ENCODE results near the gene POLR1G. TPM values are rescaled to one million over a fixed set of nuclear protein-coding genes. Genes with fewer than 3 reads are reported as not detected.

POLR1G gene
- total and polyA plus RNA-seq, 2 donors (not counting 3 experiments of a cell fraction or from before 2014, with no cell fraction given), result 6.6 to 19.5 TPM

DNA sequence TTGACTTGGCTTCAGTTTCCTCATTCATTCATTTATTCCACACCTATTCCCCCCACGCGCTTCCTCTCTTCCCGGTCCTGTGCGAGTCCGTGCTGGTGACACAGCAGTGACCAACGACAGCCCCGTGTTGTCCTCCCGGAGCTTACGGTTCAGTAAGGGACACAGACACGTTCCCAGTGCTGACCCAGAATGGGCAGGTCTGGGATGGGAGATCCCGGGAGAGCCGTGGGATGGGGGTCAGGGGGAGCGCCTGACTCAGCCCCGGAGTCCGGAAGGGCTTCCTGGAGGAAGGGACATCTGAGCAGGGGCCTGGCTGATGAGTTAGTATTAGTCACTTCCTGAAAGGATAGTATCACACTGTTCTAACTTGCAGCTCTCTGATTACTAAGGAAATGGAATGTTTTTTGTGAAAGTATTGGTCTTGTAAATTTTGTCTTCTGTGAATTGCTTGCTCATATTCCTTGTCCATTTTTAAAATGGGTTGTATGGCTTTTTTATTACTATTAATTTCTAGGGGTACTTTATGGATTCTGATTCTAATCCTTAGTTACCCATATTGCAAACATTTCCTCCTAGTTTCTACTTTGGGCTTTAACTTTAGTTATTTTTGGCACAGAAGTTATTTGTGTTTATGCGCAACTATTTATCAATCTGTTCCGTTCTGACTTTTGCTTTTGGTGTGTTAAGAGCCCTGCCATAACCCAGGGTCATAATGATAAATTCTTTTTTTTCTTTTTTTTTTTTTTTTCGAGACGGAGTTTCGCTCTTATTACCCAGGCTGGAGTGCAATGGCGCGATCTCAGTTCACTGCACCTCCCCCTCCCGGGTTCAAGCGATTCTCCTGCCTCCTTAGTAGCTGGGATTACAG lies 18.0 kb downstream of the POLR1G start:
- BruUV-seq (replicated peaks), result TSS peak; percentile 59
- intact Hi-C loops (cut with micrococcal nuclease) (loop anchor here (1.0 to 5.0 kb wide), 5 partner anchors 15 to 268 kb away; partner anchors contain the start of genes OPA3, QPCTL and SNRPD2), dilution Hi-C loops (cut with MboI; ENCODE audit: extremely low pct_ligation_motif_present, low sequenced_read_pairs) (no loop called here)
- Histone ChIP-seq H3K4me1 (ENCODE audit: control insufficient read depth, extremely low read depth, insufficient read depth, low read length) (peaks cover 30% of the 10 kb centered on the region), H3K4me3 (replicated peaks in 1 of 3; ENCODE audit: insufficient read depth in 1 of 3, low read depth in 1 of 3, low read length in 3 of 3) (peak overlapping the region; percentile 59 to 74 (median 73)), H3K27ac (ENCODE audit: insufficient read depth, low read depth, low read length) (peak overlapping the region; percentile 100), H4K20me1 (replicated peaks; ENCODE audit: control insufficient read depth, extremely low read depth, insufficient read depth, low read length) (no peaks in the 10 kb centered on the region), H2AFZ (ENCODE audit: low read depth, low read length) (no peak overlapping the region), H3K79me2 (ENCODE audit: control insufficient read depth, insufficient read depth, low read length) (peaks cover 27% of the 10 kb centered on the region), H3K9ac (replicated peaks; ENCODE audit: extremely low read depth, insufficient read depth, low read length) (peak overlapping the region; percentile 94), H3K9me1 (replicated peaks; ENCODE audit: control insufficient read depth, extremely low read depth, insufficient read depth, low read length) (no peaks in the 10 kb centered on the region), H3K4me2 (ENCODE audit: insufficient read depth, low read length) (peak overlapping the region; percentile 99), H3K9me3 (replicated peaks; ENCODE audit: control insufficient read depth, insufficient read depth, low read length) (no peaks in the 10 kb centered on the region), H3K27me3 (ENCODE audit: control insufficient read depth in 2 of 2, insufficient read depth in 2 of 2, low read length in 2 of 2) (no peaks in the 10 kb centered on the region), H3K36me3 (ENCODE audit: control insufficient read depth in 2 of 2, extremely low read depth in 1 of 2, insufficient read depth in 2 of 2, low read length in 2 of 2) (peaks cover 0 to 4% of the 10 kb centered on the region in 2 experiments)
- DNase-seq (ENCODE audit: low read depth, low spot score) (peak; percentile 95), FAIRE-seq (peak; percentile 99)
- POLR2A ChIA-PET, result interaction anchor here (0.6 to 1.0 kb wide), 3 partner anchors 10 to 301 kb away, joined by 3 read pairs; partner anchors contain the start of gene PPP1R13L
- peak; percentile 99 for TF ChIP-seq JUN (IDR thresholded peaks at IDR 0.05; ENCODE audit: borderline replicate concordance, insufficient read depth, insufficient read length, low read depth)
- TF ChIP-seq CTCF (IDR thresholded peaks at IDR 0.05; ENCODE audit: extremely low read depth in 1 of 2, insufficient read depth in 1 of 2, low read depth in 1 of 2, low read length in 2 of 2), result no peak
- no peak for TF ChIP-seq MAX (IDR thresholded peaks at IDR 0.05; ENCODE audit: insufficient read depth, insufficient read length)
- TF ChIP-seq FOS (IDR thresholded peaks at IDR 0.05; ENCODE audit: borderline replicate concordance, insufficient read depth, low read length), result peak; percentile 100
- TF ChIP-seq EZH2 (IDR thresholded peaks at IDR 0.05; ENCODE audit: borderline replicate concordance, low read depth, low read length, severe bottlenecking), result no peak
- peak; percentile 95 for TF ChIP-seq POLR2AphosphoS5 (IDR thresholded peaks at IDR 0.05; ENCODE audit: insufficient read depth, low read depth, low read length)
- TF ChIP-seq GATA2 (IDR thresholded peaks at IDR 0.05; ENCODE audit: insufficient read depth, insufficient read length, low read depth, low read length), result peak; percentile 79
- peak; percentile 65 for TF ChIP-seq POLR2A (IDR thresholded peaks at IDR 0.05; ENCODE audit: low read depth, low read length)
- TF ChIP-seq MYC (IDR thresholded peaks at IDR 0.05; ENCODE audit: low read depth, low read length), result no peak
- CTCF ChIA-PET, result interaction anchor here (0.7 to 2.8 kb wide), 12 partner anchors 9 to 217 kb away, joined by 3 to 30 read pairs (median 4); partner anchors contain the start of genes FOSB and PPP1R13L
